Peyer's patch (tissue), 4 donors: ENCODE data around the gene PRX. TPM values are rescaled to one million over a fixed set of nuclear protein-coding genes. Genes with fewer than 3 reads are reported as not detected.
A peak's percentile ranks its signal among the peaks of the same experiment; 100 is the strongest.

Source experiments
- DNase-seq, 3 donors: peaks; one replicate each; pipeline ENCODE4 v3.0.0-alpha.2; 2017 to 2019
- H3K27ac ChIP-seq, 4 donors: fragments of 200-600 bp; sonication (generic); one replicate each; pipeline ENCODE4 v1.5.1; 2016 to 2019
- H3K27me3 ChIP-seq, 2 donors: fragments of 200-600 bp; sonication (generic); one replicate each; pipeline ENCODE4 v1.5.1; 2019
- H3K36me3 ChIP-seq, 3 donors: fragments of 200-600 bp; sonication (generic); one replicate each; pipeline ENCODE4 v1.5.1; 2016 to 2019
- H3K4me1 ChIP-seq, 4 donors: fragments of 200-600 bp; sonication (generic); one replicate each; pipeline ENCODE4 v1.5.1; 2016 to 2019
- H3K4me3 ChIP-seq, 4 donors: fragments of 200-600 bp; sonication (generic); 1 replicate in 3 of 4; 2 replicates in 1 of 4; pipeline ENCODE4 v1.5.1; 2016 to 2019; ENCODE audit warnings: mild to moderate bottlenecking in 1 of 4
- H3K9me3 ChIP-seq, 4 donors: fragments of 200-600 bp; sonication (generic); one replicate each; pipeline ENCODE4 v1.5.1; 2016 to 2019; ENCODE audit warnings: mild to moderate bottlenecking in 1 of 4
- CTCF ChIP-seq, 6 experiments: fragments of 450-650 bp in 4 of 6; fragments of 200-600 bp in 2 of 6; sonication (generic) in 1 of 6; IDR thresholded peaks; one replicate each; pipeline ENCODE4 v1.5.1; 2017 to 2019; ENCODE audit warnings: antibody characterized with exemption in 6 of 6, mild to moderate bottlenecking in 3 of 6, moderate library complexity in 1 of 6
- POLR2A ChIP-seq, 2 donors: fragments of 450-650 bp; IDR thresholded peaks; one replicate each; pipeline ENCODE4 v1.5.1; 2017; ENCODE audit warnings: antibody characterized with exemption in 2 of 2, mild to moderate bottlenecking in 2 of 2, moderate library complexity in 2 of 2
- total RNA-seq, 4 donors: library from RNA; depleted of rRNA; stranded (reverse); fragments of >200 nt; gene quantifications; one replicate each; pipeline ENCODE4 v1.1.0, GENCODE V29; 2016

PRX gene
- total RNA-seq, 4 donors from 2014 or later = 1.4 to 7.4 (median 3.0) TPM

GRCh38 chr19:40424637-40425449 lies 11.7 kb upstream of the PRX start:
- peak in 1 of 3 donors; percentile 55 for DNase-seq
- peaks cover 0 to 13% (median 0%) of the 10 kb centered on the region in 3 donors for H3K36me3 ChIP-seq
- TF ChIP-seq CTCF (IDR thresholded peaks at IDR 0.05) (no peak), POLR2A (IDR thresholded peaks at IDR 0.05) (no peak)
- peak overlapping the region; percentile 98 to 100 (median 100) for H3K27ac ChIP-seq
- H3K4me1 ChIP-seq = peaks cover 3 to 43% (median 11%) of the 10 kb centered on the region in 4 donors
- no peaks in the 10 kb centered on the region for H3K27me3 ChIP-seq
- H3K4me3 ChIP-seq = peak overlapping the region; percentile 81 to 97 (median 91)
- H3K9me3 ChIP-seq = no peaks in the 10 kb centered on the region

DNA sequence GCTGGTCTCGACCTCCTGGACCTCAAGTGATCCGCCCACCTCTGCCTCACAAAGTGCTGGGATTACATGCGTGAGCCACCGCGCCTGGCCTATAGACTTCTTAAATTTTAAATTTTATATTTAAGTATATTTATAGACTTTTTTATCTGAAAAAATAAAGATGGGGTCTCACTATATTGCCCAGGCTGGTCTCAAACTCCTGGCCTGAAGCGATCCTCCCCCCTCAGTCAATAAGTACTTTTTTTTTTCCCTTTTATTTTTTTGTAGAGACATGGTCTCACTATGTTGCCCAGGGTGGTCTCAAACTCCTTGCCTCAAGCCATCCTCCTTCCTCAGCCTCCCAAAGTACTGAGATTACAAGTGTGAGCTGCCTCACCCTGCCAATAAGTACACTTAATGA lies 10.8 kb upstream of the PRX start:
- Histone ChIP-seq H3K27ac (peak overlapping the region in 1 of 4 donors; percentile 100), H3K27me3 (no peaks in the 10 kb centered on the region), H3K9me3 (no peaks in the 10 kb centered on the region), H3K4me1 (peaks cover 3 to 43% (median 11%) of the 10 kb centered on the region in 4 donors), H3K4me3 (peak overlapping the region in 1 of 4 donors; percentile 97), H3K36me3 (peaks cover 0 to 13% (median 0%) of the 10 kb centered on the region in 3 donors)
- no peak for DNase-seq
- TF ChIP-seq CTCF (IDR thresholded peaks at IDR 0.05) (no peak), POLR2A (IDR thresholded peaks at IDR 0.05) (no peak)

GRCh38 chr19:40422748-40423566 lies 9.8 kb upstream of the PRX start:
- peaks cover 3 to 43% (median 11%) of the 10 kb centered on the region in 4 donors for H3K4me1 ChIP-seq
- H3K27ac ChIP-seq = peak overlapping the region in 3 of 4 donors; percentile 25 to 95 (median 45)
- H3K4me3 ChIP-seq = no peak overlapping the region
- H3K27me3 ChIP-seq = no peaks in the 10 kb centered on the region
- no peak for TF ChIP-seq POLR2A (IDR thresholded peaks at IDR 0.05)
- TF ChIP-seq CTCF (IDR thresholded peaks at IDR 0.05) = no peak
- no peak for DNase-seq
- H3K36me3 ChIP-seq = peaks cover 0 to 13% (median 0%) of the 10 kb centered on the region in 3 donors
- no peaks in the 10 kb centered on the region for H3K9me3 ChIP-seq

DNA sequence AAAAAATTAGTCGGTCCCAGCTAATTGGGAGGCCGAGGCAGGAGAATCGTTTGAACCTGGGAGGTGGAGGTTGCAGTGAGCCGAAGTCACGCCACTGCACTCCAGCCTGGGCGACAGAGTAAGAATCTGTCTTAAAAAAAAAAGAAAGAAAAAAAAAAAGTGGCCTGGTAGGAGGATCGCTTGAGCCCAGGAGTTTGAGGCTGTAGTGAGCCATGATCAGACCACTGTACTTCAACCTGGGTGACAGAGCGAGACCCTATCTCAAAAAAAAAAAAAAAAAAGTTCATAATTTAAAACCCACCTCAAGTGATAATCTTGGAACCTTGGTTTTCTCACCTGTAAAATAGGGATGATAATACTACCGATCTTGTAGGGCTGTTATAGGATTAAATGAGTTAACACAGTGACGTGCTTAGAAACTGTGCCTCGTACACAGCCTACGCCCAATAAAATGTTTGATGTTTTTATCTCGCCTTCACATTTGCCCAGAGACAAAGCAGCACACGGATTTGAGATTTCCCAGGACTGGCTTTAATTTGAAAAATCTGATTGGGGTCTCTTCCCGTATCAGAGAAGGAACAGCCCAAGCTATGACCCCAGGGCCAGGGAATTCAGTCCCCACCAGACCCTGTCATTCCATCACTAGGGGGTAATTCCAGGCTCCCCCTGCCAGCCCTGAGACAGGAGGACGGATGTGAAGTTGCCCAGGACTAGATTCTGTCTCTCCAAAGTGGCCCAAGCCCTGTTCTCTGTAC lies 9.0 kb upstream of the PRX start:
- H3K27me3 ChIP-seq = no peaks in the 10 kb centered on the region
- peaks cover 3 to 50% (median 11%) of the 10 kb centered on the region in 4 donors for H3K4me1 ChIP-seq
- TF ChIP-seq POLR2A (IDR thresholded peaks at IDR 0.05) (no peak), CTCF (IDR thresholded peaks at IDR 0.05) (no peak)
- H3K36me3 ChIP-seq = peaks cover 0 to 13% (median 0%) of the 10 kb centered on the region in 3 donors
- peak overlapping the region; percentile 95 to 99 (median 96) for H3K27ac ChIP-seq
- H3K4me3 ChIP-seq = peak overlapping the region in 1 of 4 donors; percentile 61
- no peak for DNase-seq
- no peaks in the 10 kb centered on the region for H3K9me3 ChIP-seq
